ENCODE results near the gene RAB11FIP3.
"Not testable (repeated sequence)": the region's sequence is repeated elsewhere in the genome, so short reads cannot be mapped to it uniquely, and the experiment has no call there.

The RAB11FIP3 gene

GRCh38 chr16:491220-491919 lies 65.9 kb downstream of the RAB11FIP3 start:
- in situ Hi-C loops (cut with HindIII; ENCODE audit: low sequenced_read_pairs): no loop called here

DNA sequence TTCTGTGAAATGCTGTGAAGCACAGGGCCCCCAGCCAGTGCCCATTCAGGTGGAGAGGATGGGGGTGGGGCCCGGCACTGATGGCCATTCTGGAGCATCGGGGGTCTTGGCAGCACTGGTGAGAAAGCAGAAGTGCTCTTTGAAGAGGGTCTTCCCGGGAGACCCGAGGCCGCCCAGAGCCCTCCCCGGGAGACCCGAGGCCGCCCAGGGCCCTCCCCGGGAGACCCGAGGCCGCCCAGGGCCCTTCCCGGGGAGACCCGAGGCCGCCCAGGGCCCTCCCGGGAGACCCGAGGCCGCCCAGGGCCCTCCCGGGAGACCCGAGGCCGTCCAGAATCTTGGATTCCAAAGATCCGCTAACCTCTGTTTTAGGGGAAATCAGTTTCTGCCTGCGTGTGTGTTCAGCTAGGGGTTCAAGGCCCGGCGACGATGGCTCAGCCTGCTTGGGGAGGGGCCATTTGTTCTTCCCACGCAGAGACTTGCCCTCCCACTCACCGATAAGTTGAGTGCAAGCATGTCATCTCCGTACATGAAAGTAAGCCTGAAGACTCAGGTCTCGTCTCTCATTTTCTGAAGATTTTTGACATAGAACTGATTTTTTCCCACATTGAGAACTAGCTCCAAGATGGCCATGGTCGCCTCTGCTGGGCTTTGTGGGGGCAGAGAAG lies 66.9 kb downstream of the RAB11FIP3 start:
- in situ Hi-C loops (cut with HindIII; ENCODE audit: low sequenced_read_pairs): no loop called here

DNA sequence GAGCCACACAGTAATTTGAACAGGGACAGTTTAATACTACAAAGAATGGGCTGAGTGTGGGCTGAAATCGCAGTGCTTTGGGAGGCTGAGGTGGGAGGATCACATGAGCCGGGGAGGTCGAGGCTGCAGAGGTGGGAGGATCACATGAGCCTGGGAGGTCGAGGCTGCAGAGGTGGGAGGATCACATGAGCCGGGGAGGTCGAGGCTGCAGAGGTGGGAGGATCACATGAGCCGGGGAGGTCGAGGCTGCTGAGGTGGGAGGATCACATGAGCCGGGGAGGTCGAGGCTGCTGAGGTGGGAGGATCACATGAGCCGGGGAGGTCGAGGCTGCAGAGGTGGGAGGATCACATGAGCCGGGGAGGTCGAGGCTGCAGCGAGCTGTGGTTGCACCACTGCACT lies 69.2 kb downstream of the RAB11FIP3 start:
- in situ Hi-C loops (cut with HindIII; ENCODE audit: low sequenced_read_pairs): not testable (repeated sequence)

- in situ Hi-C loops (cut with HindIII; ENCODE audit: low sequenced_read_pairs): no loop called here
Measured at GRCh38 chr16:495127-495748, 69.8 kb downstream of the RAB11FIP3 start.

- in situ Hi-C loops (cut with HindIII; ENCODE audit: low sequenced_read_pairs): no loop called here
Measured at GRCh38 chr16:496097-496886, 70.8 kb downstream of the RAB11FIP3 start.

GRCh38 chr16:497258-497657 lies 71.8 kb downstream of the RAB11FIP3 start:
- in situ Hi-C loops (cut with HindIII; ENCODE audit: low sequenced_read_pairs): no loop called here

GRCh38 chr16:499924-500323 lies 74.5 kb downstream of the RAB11FIP3 start:
- in situ Hi-C loops (cut with HindIII; ENCODE audit: low sequenced_read_pairs): no loop called here

DNA sequence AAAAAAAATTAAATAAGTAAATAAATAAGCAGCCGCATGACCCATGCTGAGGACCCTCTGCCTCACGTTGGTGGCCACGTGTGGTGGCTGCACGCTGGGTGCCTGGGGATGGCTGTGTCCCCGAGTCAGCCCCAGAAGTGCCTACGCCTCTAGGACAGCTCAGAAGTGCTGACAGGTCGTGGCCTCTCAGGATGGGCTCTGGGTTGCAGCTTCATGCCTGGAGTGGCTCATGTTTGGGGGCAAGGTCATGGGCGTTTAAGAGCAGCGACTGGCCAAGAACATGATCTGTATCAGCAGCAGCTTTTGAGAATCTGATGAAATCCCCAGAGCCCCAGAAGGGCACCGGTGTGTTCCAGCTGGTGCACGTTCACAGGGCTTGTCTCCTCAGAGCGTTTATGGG lies 75.3 kb downstream of the RAB11FIP3 start:
- in situ Hi-C loops (cut with HindIII; ENCODE audit: low sequenced_read_pairs): no loop called here

- in situ Hi-C loops (cut with HindIII; ENCODE audit: low sequenced_read_pairs): no loop called here
Measured at GRCh38 chr16:502179-502943, 76.9 kb downstream of the RAB11FIP3 start.

DNA sequence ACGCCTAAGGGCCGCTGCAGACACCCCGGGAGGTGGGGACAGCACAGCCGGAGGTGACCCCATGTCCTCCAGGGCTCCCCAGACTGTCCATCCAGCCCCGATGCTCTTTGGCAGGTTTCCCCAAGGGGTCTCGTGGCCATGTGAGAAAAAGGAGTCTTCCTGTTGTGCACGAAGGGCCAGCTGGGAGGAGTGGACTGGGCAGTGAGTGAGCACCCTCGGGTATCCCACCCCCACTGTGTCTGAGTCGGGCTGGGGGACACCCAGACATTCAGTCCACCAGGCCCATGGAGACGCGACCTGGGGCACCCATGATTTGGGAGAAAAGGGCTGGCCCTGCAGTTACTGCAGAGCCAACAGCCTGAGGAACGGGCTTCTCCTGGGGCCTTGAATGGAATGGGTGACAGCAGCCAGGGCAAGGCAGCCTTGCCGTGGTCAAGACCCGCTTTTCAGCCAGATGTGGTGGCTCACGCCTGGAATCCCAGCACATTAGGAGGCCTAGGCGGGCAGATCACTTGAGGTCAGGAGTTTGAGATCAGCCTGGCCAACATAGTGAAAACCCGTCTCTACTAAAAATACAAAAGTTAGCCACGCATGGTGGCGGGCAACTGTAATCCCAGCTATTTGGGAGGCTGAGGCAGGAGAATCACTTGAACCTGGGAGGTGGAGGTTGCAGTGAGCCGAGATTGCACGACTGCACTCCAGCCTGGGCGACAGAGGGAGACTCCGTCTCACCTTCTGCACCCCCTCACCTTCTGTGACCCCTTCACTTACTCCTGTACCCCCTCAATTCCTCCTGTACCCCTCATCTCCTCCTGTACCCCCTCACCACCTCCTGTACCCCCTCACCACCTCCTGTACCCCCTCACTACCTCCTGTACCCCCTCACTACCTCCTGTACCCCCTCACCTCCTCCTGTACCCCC lies 78.0 kb downstream of the RAB11FIP3 start:
- in situ Hi-C loops (cut with HindIII; ENCODE audit: low sequenced_read_pairs): no loop called here

DNA sequence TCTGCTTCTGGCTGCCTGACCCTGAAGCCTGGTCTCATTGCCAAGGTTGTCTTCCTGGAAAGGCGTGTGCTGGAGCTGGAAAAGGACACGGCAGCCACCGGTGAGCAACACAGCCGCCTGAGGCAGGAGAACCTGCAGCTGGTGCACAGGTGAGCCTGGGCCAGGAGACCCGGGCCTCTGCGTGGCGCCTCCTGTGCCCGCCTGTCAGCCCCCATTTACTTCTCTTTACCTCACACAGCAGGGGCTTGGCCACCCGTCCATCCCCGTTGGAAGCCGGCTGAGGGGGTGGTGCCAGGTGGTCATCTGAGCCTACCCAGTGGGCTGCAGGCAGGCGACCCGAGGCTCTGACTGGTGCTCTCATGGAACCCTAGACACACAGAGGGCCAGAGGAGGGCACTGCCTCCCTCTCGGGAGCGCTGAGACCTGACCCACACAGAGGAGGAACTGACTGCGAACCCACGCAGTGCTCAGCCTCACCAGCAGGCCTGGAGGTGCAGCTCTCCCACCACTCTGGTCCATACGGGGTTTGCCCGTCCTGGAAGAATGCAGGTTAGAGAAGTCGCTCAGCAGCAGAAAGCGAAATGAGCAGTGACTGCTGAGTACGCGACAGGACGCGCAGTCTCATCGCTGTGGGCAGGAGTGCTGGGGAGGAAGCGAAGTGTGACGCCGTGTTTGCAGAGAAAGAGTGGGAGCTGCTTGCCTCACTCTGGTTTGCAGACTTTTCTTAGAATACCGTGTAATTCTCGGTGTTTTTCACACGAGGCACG lies 80.2 kb downstream of the RAB11FIP3 start:
- in situ Hi-C loops (cut with HindIII; ENCODE audit: low sequenced_read_pairs): loop anchor here (5.0 kb wide), 1 partner anchor 48 kb away; no protein-coding TSS in a partner anchor

DNA sequence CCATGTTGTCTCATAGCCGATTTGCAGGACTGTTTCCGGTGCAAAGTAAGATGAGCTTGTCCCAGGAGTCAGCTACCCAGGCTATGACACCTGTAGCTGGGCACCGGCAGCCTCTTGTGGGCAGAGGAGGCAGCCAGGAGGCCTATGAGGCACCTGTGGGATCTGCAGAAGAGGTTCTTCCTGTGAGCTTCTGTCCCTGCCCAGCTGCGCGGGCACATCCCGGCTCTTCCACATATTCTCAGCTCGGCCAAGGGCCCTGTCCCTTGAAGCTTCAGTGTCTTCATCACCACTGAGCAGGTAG lies 80.7 kb downstream of the RAB11FIP3 start:
- in situ Hi-C loops (cut with HindIII; ENCODE audit: low sequenced_read_pairs): loop anchor here (5.0 kb wide), 1 partner anchor 49 kb away; no protein-coding TSS in a partner anchor

DNA sequence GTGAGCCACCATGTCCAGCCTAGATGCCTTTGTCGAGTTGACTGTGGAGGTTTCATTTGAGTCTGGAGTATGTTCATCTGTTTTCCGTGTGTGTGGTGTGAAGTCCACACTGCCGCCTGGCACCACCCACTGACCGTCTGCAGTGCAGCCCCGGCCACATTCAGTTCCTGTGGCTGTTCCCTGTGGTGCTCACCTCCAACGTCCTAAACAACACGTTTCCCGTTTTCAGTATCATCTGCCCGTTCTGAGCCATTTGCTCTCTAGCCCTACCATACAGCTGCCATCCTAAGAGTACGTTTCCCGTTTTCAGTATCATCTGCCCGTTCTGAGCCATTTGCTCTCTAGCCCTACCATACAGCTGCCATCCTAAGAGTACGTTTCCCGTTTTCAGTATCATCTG lies 82.1 kb downstream of the RAB11FIP3 start:
- in situ Hi-C loops (cut with HindIII; ENCODE audit: low sequenced_read_pairs): loop anchor here (5.0 kb wide), 1 partner anchor 50 kb away; no protein-coding TSS in a partner anchor

DNA sequence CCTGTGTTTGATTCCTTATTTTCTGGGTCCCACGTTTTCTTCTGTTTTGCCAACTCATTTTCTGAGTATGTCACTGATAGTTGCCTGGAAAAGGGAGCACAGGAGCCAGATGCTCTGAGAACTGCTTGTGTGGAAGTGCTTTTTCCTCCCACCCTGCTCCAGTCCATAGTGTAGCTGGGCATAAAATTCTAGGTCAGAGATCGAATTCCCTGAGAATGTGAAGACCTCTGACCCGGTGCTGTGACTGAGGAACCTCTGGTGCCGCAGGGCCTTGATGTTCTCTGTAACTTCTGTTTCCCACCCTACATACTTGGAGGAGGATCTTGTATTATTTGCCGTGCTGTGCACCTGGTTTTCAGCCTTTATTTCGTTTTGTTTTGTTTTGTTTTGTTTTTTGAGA lies 82.5 kb downstream of the RAB11FIP3 start:
- in situ Hi-C loops (cut with HindIII; ENCODE audit: low sequenced_read_pairs): loop anchor here (5.0 kb wide), 1 partner anchor 51 kb away; no protein-coding TSS in a partner anchor

- in situ Hi-C loops (cut with HindIII; ENCODE audit: low sequenced_read_pairs): loop anchor here (5.0 kb wide), 1 partner anchor 52 kb away; no protein-coding TSS in a partner anchor
Measured at GRCh38 chr16:508884-509736, 83.7 kb downstream of the RAB11FIP3 start.

DNA sequence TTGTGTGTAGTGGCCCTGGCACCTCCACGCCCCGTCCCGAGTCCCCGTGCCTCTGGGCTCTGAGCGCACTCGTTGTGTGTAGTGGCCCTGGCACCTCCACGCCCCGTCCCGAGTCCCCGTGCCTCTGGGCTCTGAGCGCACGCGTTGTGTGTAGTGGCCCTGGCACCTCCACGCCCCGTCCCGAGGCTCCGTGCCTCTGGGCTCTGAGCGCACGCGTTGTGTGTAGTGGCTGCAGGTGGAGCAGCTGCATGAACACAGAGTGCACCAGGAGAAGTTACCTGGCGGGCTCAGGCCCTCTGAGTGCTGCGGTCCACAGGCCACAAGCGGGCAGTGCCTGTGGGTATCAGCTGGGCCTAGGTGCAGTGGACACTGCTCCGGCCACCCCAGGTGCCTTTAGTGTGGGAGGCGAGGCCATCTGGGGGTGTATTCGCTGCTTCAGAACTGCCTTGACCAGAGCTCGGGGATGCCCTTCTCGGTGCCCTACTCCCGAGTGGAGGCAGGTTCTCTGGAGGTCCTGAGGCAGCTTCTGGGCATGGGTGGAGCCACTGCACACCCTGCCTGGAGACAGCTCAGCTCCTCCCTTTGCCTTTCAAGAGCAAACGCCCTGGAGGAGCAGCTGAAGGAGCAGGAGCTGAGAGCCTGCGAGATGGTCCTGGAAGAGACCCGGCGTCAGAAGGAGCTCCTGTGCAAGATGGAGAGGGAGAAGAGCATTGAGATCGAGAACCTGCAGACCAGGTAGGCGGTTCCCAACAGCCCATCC lies 84.8 kb downstream of the RAB11FIP3 start:
- in situ Hi-C loops (cut with HindIII; ENCODE audit: low sequenced_read_pairs): no loop called here

DNA sequence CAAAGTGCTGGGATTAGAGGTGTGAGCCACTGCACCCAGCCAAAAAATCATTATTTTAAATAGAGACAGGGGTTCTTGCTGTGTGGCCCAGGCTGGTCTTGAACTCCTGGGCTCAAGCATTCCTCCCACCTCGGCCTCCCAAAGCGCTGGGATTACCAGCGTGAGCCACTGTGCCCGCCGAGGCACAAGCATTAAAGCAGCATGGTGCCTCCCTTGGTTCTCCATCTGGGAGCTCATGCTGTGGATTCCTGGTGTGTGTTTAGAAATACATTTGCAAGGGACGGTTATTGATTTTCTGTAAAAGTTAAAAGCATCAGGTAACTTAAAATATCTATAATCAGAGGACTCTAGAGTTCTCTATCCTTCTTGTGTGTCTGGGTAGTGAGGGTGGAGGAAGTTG lies 87.4 kb downstream of the RAB11FIP3 start:
- in situ Hi-C loops (cut with HindIII; ENCODE audit: low sequenced_read_pairs): no loop called here
